ENCODE measurements around the gene PXMP4.

Gene PXMP4

GRCh38 chr20:33669224-33669623 lies 50.9 kb downstream of the PXMP4 start:
- H3K36me3 ChIP-seq (replicated peaks in 1 of 2; ENCODE audit: control insufficient read depth in 2 of 2, insufficient read depth in 2 of 2, low read length in 2 of 2): peaks cover 4 to 40% of the 10 kb centered on the region in 2 donors
- H3K9me3 ChIP-seq (replicated peaks in 1 of 2; ENCODE audit: control insufficient read depth in 2 of 2, insufficient read depth in 1 of 2, low read depth in 1 of 2, low read length in 2 of 2): no peaks in the 10 kb centered on the region
- H2BK120ac ChIP-seq (ENCODE audit: low read depth, low read length): no peak overlapping the region
- peaks cover 4% of the 10 kb centered on the region for H3K79me1 ChIP-seq (ENCODE audit: low read depth, low read length)
- no peak overlapping the region for H3K4ac ChIP-seq (ENCODE audit: low read length)
- H3K4me1 ChIP-seq (ENCODE audit: control insufficient read depth in 2 of 2, insufficient read depth in 1 of 2, low read depth in 1 of 2, low read length in 2 of 2): peaks cover 15 to 18% of the 10 kb centered on the region in 2 donors
- H2BK15ac ChIP-seq (ENCODE audit: low read length): no peak overlapping the region
- H3K27me3 ChIP-seq (ENCODE audit: control insufficient read depth in 3 of 3, insufficient read depth in 3 of 3, low read depth in 1 of 3, low read length in 3 of 3): peaks cover 0 to 4% (median 0%) of the 10 kb centered on the region in 3 experiments
- WGBS, 2 donors (ENCODE audit: extremely low coverage in 2 of 2, insufficient read length in 2 of 2, insufficient replicate concordance in 1 of 2): no CpG with 5 or more reads among the region's 5 CpGs
- no peak overlapping the region for H2BK12ac ChIP-seq (ENCODE audit: low read length)
- H2AK5ac ChIP-seq (ENCODE audit: low read depth, low read length): no peak overlapping the region
- no peak overlapping the region for H4K8ac ChIP-seq (ENCODE audit: low read depth, low read length)
- no peak overlapping the region for H3K4me3 ChIP-seq (ENCODE audit: low read length in 2 of 2)
- no peak overlapping the region for H2AFZ ChIP-seq (ENCODE audit: low read length)
- no peak overlapping the region for H3K23ac ChIP-seq (ENCODE audit: low read depth, low read length, poor library complexity)
- no peak overlapping the region for H2BK5ac ChIP-seq (ENCODE audit: low read length)
- no peak overlapping the region for H4K91ac ChIP-seq (ENCODE audit: low read depth, low read length, poor library complexity)
- no peak overlapping the region for H3K9ac ChIP-seq (ENCODE audit: low read depth, low read length, poor library complexity)
- H3K4me2 ChIP-seq (ENCODE audit: insufficient read depth, low read length, poor library complexity, severe bottlenecking): no peak overlapping the region
- no peak overlapping the region for H3K27ac ChIP-seq (replicated peaks; ENCODE audit: low read length)
- DNase-seq (ENCODE audit: low spot score): no peak
- H3K18ac ChIP-seq (ENCODE audit: low read length): no peak overlapping the region
- no peak overlapping the region for H3K14ac ChIP-seq (ENCODE audit: low read length)

- Histone ChIP-seq H3K4me3 (ENCODE audit: low read length in 2 of 2) (no peak overlapping the region), H3K23ac (ENCODE audit: low read depth, low read length, poor library complexity) (no peak overlapping the region), H2BK12ac (ENCODE audit: low read length) (no peak overlapping the region), H3K4me1 (ENCODE audit: control insufficient read depth in 2 of 2, insufficient read depth in 1 of 2, low read depth in 1 of 2, low read length in 2 of 2) (peaks cover 18 to 19% of the 10 kb centered on the region in 2 donors), H3K9me3 (replicated peaks in 1 of 2; ENCODE audit: control insufficient read depth in 2 of 2, insufficient read depth in 1 of 2, low read depth in 1 of 2, low read length in 2 of 2) (no peaks in the 10 kb centered on the region), H2BK120ac (ENCODE audit: low read depth, low read length) (no peak overlapping the region), H4K8ac (ENCODE audit: low read depth, low read length) (no peak overlapping the region), H3K18ac (ENCODE audit: low read length) (no peak overlapping the region), H3K4ac (ENCODE audit: low read length) (no peak overlapping the region), H3K9ac (ENCODE audit: low read depth, low read length, poor library complexity) (no peak overlapping the region), H3K14ac (ENCODE audit: low read length) (no peak overlapping the region), H3K27ac (replicated peaks; ENCODE audit: low read length) (no peak overlapping the region), H3K36me3 (replicated peaks in 1 of 2; ENCODE audit: control insufficient read depth in 2 of 2, insufficient read depth in 2 of 2, low read length in 2 of 2) (peaks cover 4 to 40% of the 10 kb centered on the region in 2 donors), H2BK5ac (ENCODE audit: low read length) (no peak overlapping the region), H2AFZ (ENCODE audit: low read length) (no peak overlapping the region), H4K91ac (ENCODE audit: low read depth, low read length, poor library complexity) (no peak overlapping the region), H2AK5ac (ENCODE audit: low read depth, low read length) (peak overlapping the region; percentile 27), H3K27me3 (ENCODE audit: control insufficient read depth in 3 of 3, insufficient read depth in 3 of 3, low read depth in 1 of 3, low read length in 3 of 3) (peaks cover 0 to 4% (median 0%) of the 10 kb centered on the region in 3 experiments), H3K79me1 (ENCODE audit: low read depth, low read length) (peaks cover 4% of the 10 kb centered on the region), H3K4me2 (ENCODE audit: insufficient read depth, low read length, poor library complexity, severe bottlenecking) (no peak overlapping the region), H2BK15ac (ENCODE audit: low read length) (no peak overlapping the region)
- WGBS, 2 donors (ENCODE audit: extremely low coverage in 2 of 2, insufficient read length in 2 of 2, insufficient replicate concordance in 1 of 2): no CpG with 5 or more reads among the region's 13 CpGs
- DNase-seq (ENCODE audit: low spot score): no peak
These were observed 51.5 kb downstream of the PXMP4 start for GRCh38 chr20:33668466-33669155.

GRCh38 chr20:33667676-33668465 lies 52.2 kb downstream of the PXMP4 start:
- Histone ChIP-seq H3K4me1 (ENCODE audit: control insufficient read depth in 2 of 2, insufficient read depth in 1 of 2, low read depth in 1 of 2, low read length in 2 of 2) (peaks cover 11 to 13% of the 10 kb centered on the region in 2 donors), H3K14ac (ENCODE audit: low read length) (no peak overlapping the region), H3K4ac (ENCODE audit: low read length) (no peak overlapping the region), H3K27ac (replicated peaks; ENCODE audit: low read length) (no peak overlapping the region), H3K9me3 (replicated peaks in 1 of 2; ENCODE audit: control insufficient read depth in 2 of 2, insufficient read depth in 1 of 2, low read depth in 1 of 2, low read length in 2 of 2) (no peaks in the 10 kb centered on the region), H2BK120ac (ENCODE audit: low read depth, low read length) (no peak overlapping the region), H3K9ac (ENCODE audit: low read depth, low read length, poor library complexity) (peak overlapping the region; percentile 82), H2BK12ac (ENCODE audit: low read length) (peak overlapping the region; percentile 86), H3K36me3 (replicated peaks in 1 of 2; ENCODE audit: control insufficient read depth in 2 of 2, insufficient read depth in 2 of 2, low read length in 2 of 2) (peaks cover 4 to 40% of the 10 kb centered on the region in 2 donors), H2AFZ (ENCODE audit: low read length) (no peak overlapping the region), H3K27me3 (ENCODE audit: control insufficient read depth in 3 of 3, insufficient read depth in 3 of 3, low read depth in 1 of 3, low read length in 3 of 3) (peaks cover 0 to 4% (median 0%) of the 10 kb centered on the region in 3 experiments), H4K8ac (ENCODE audit: low read depth, low read length) (no peak overlapping the region), H3K23ac (ENCODE audit: low read depth, low read length, poor library complexity) (peak overlapping the region; percentile 86), H3K4me3 (ENCODE audit: low read length in 2 of 2) (peak overlapping the region in 1 of 2 donors; percentile 74), H3K79me1 (ENCODE audit: low read depth, low read length) (no peaks in the 10 kb centered on the region), H3K18ac (ENCODE audit: low read length) (peak overlapping the region; percentile 69), H3K4me2 (ENCODE audit: insufficient read depth, low read length, poor library complexity, severe bottlenecking) (peak overlapping the region; percentile 55), H2BK15ac (ENCODE audit: low read length) (no peak overlapping the region), H4K91ac (ENCODE audit: low read depth, low read length, poor library complexity) (no peak overlapping the region), H2BK5ac (ENCODE audit: low read length) (no peak overlapping the region), H2AK5ac (ENCODE audit: low read depth, low read length) (peak overlapping the region; percentile 85)
- WGBS, 2 donors (ENCODE audit: extremely low coverage in 2 of 2, insufficient read length in 2 of 2, insufficient replicate concordance in 1 of 2): no CpG with 5 or more reads among the region's 47 CpGs
- DNase-seq (ENCODE audit: low spot score): no peak

GRCh38 chr20:33667245-33667675 lies 52.9 kb downstream of the PXMP4 start:
- no peak overlapping the region for H2BK120ac ChIP-seq (ENCODE audit: low read depth, low read length)
- H3K14ac ChIP-seq (ENCODE audit: low read length): no peak overlapping the region
- peaks cover 0 to 4% (median 0%) of the 10 kb centered on the region in 3 experiments for H3K27me3 ChIP-seq (ENCODE audit: control insufficient read depth in 3 of 3, insufficient read depth in 3 of 3, low read depth in 1 of 3, low read length in 3 of 3)
- H3K9me3 ChIP-seq (replicated peaks in 1 of 2; ENCODE audit: control insufficient read depth in 2 of 2, insufficient read depth in 1 of 2, low read depth in 1 of 2, low read length in 2 of 2): no peaks in the 10 kb centered on the region
- H3K4me1 ChIP-seq (ENCODE audit: control insufficient read depth in 2 of 2, insufficient read depth in 1 of 2, low read depth in 1 of 2, low read length in 2 of 2): peaks cover 8 to 10% of the 10 kb centered on the region in 2 donors
- H3K79me1 ChIP-seq (ENCODE audit: low read depth, low read length): no peaks in the 10 kb centered on the region
- no peak overlapping the region for H3K4ac ChIP-seq (ENCODE audit: low read length)
- H3K23ac ChIP-seq (ENCODE audit: low read depth, low read length, poor library complexity): peak overlapping the region; percentile 86
- no peak overlapping the region for H3K27ac ChIP-seq (replicated peaks; ENCODE audit: low read length)
- H3K18ac ChIP-seq (ENCODE audit: low read length): peak overlapping the region; percentile 69
- H2AK5ac ChIP-seq (ENCODE audit: low read depth, low read length): peak overlapping the region; percentile 85
- H2AFZ ChIP-seq (ENCODE audit: low read length): no peak overlapping the region
- H2BK15ac ChIP-seq (ENCODE audit: low read length): no peak overlapping the region
- DNase-seq (ENCODE audit: low spot score): no peak
- H2BK12ac ChIP-seq (ENCODE audit: low read length): peak overlapping the region; percentile 86
- no CpG with 5 or more reads among the region's 55 CpGs for WGBS, 2 donors (ENCODE audit: extremely low coverage in 2 of 2, insufficient read length in 2 of 2, insufficient replicate concordance in 1 of 2)
- no peak overlapping the region for H4K8ac ChIP-seq (ENCODE audit: low read depth, low read length)
- H3K36me3 ChIP-seq (replicated peaks in 1 of 2; ENCODE audit: control insufficient read depth in 2 of 2, insufficient read depth in 2 of 2, low read length in 2 of 2): peaks cover 4 to 40% of the 10 kb centered on the region in 2 donors
- peak overlapping the region; percentile 55 for H3K4me2 ChIP-seq (ENCODE audit: insufficient read depth, low read length, poor library complexity, severe bottlenecking)
- H2BK5ac ChIP-seq (ENCODE audit: low read length): no peak overlapping the region
- no peak overlapping the region for H4K91ac ChIP-seq (ENCODE audit: low read depth, low read length, poor library complexity)
- H3K4me3 ChIP-seq (ENCODE audit: low read length in 2 of 2): peak overlapping the region in 1 of 2 donors; percentile 74
- H3K9ac ChIP-seq (ENCODE audit: low read depth, low read length, poor library complexity): peak overlapping the region; percentile 82
